HG03108 (cell line): ENCODE results near the gene IRX6.

Source experiments
- ATAC-seq: cut with Tn5 transposase; IDR thresholded peaks from one replicate; pipeline ENCODE4 v1.9.1; 2021; ENCODE audit warnings: moderate library complexity; ENCODE audit not compliant: unreplicated experiment

The IRX6 gene

DNA sequence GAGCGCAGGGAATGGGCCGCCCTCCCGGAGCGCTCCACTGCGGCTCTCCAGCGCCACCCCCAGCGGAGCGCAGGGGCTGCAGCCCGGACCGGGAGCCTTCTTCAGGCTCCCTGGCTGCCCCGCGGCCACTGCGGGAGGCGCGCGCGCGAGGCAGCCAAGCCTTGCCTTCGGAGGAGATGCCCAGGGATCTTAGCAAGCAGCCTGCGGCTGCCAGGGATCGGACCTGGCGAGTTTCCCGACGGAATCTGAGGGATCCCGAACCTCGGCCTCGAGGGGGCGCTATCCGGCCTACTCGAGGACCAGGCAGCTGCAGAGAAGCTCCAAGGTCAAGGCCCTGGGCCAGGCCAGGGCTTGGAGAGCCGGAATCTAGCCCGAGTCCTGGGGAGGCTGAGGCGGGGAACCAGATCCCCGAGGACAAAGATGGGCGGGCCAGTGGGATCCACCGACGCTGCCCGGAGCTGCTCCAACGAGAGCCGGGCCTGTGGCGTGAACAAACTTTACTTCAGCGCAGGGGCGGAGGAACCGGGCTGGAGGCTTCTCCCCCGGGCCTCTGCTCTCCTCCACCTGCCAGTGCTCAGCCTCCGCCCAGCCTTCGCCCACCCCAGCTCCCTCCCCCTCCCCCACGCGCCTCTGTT, at the start of gene IRX6:
Gene IRX6, plus strand, starts transcription at position 567 of the 635 bp plus-strand sequence. CDS start 889 bp downstream, outside the sequence.
- no peak for ATAC-seq

DNA sequence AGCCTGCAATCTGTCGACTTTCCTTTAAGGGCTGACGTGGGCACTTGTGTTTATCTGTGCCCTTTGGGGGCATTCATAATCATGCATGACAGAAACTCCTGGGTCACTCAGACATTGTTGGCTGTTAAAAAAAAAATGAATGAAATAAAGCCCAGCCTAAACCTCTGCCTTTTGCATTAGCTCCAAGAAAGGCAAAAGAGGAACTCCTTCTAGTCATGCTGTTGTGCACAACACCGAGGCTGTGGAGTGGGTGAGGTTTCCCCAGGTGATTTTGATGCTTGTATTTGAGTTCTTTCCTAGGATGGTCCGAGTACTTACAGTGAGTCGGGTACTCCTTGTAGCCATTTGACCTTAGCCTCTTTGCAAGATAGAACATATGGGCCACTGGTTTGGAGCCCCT, 49.6 kb upstream of the IRX6 start:
- no peak for ATAC-seq

DNA sequence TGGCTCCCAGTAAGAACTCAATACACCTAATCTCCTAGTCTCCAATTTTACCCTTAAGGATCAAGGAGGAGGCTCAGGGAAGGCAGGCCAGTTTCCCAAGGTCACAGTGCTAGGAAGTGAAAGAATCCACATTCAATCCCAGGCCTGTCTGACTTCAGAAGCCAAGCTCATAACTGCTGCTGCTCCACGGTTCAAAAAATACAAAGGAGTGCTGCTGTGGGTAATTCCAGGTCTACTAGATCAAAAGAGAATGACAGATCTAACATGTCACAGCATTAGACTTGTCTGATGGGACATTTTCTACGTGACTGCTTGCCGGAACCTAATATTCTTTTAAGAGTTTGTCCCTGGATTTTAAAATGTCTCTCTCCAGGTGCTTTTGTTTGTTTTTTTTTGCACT, 48.8 kb upstream of the IRX6 start:
- no peak for ATAC-seq

DNA sequence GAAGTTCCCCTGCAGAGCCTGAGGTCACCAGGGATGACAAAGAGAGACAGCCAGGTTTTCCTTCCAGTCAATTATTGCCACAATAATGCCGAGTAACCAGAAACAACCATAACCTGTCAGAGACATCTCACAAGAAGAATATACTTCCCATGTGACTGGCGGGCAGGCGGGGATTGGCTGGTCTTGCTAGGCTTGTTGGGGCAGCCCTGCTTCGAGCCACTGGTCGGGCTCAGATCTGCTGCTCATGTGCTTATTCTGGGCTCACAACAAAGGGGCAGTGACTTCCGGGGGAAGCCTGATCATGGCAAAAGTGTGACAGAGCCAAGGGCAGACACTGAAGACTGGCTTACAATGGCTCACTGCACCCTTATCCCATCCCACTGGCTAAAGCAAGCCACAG, 48.1 kb upstream of the IRX6 start:
- ATAC-seq: no peak

DNA sequence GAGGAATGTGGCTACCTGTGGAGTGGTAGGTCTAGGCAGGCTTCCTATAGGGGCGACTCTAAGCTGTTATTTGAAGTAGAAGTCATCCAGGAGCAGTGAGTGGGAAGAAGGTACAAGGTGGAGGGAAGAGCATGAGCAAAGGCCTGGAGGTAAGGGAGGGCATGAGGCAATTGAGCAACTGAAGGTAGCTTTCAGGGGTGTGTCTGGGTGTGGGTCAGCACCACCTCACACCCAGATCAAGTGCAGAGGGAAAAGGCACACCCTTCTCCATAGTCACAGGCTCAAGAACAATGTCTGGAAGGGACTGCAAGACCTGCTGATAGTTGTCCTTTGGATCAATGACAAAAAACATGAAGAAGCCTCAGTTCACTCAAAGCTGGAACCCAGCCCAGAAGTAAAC, 46.5 kb upstream of the IRX6 start:
- no peak for ATAC-seq

DNA sequence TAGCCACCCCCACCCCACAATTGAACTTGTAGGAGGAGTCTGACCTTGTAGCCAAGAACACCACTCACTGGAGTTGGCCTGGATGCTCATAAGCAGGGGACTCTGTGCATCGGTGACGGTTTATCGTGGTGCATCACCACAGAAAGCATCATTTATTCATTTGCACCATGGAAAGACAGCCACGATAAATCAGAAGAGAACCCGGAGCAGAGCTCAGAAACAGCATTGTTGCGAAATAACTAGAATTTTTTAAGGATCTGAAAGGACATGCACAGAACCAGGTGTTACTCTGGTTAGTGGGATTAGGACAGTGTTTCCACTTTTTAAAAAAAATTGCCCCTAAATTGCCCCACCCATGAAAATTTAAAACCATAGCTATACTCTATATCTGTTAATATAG, 44.4 kb upstream of the IRX6 start:
- ATAC-seq: no peak

DNA sequence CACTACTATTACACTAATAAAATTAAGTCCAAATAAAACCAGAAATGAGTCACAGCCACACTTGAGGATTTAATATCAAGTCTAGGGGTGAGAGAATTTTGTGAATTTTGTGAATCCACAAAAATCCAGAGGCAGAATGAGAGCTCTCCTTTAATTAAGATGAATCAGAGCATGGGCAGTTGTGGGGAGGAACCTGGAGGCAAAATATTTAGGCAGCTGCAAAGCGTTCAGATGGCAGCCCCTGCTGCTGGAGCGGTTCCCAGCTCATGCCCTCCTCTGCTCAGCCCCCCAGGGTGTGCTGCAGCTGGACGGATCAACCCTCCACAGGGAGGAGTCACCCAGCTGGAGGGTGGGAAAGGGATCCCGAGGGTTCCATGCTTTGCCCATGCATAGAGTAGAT, 43.4 kb upstream of the IRX6 start:
- no peak for ATAC-seq

DNA sequence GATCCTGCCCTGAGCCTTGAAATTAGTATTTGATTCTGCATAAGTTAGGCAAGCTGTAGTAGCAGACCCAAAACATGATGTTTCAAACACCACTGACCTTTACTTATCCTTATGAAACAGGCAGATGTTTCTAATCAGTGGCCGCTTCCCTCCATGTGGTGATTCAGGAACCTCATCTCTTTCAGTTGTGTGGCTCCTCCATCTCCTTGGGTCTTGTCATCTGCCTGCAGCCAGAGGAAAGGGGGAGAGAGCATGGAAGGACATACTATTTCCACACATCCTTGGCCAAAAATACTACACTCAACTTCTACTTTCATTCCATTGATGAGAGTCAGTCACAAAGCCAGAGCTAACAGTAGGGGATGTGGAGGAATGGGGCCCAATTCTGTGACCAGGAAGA, 41.6 kb upstream of the IRX6 start:
- no peak for ATAC-seq

DNA sequence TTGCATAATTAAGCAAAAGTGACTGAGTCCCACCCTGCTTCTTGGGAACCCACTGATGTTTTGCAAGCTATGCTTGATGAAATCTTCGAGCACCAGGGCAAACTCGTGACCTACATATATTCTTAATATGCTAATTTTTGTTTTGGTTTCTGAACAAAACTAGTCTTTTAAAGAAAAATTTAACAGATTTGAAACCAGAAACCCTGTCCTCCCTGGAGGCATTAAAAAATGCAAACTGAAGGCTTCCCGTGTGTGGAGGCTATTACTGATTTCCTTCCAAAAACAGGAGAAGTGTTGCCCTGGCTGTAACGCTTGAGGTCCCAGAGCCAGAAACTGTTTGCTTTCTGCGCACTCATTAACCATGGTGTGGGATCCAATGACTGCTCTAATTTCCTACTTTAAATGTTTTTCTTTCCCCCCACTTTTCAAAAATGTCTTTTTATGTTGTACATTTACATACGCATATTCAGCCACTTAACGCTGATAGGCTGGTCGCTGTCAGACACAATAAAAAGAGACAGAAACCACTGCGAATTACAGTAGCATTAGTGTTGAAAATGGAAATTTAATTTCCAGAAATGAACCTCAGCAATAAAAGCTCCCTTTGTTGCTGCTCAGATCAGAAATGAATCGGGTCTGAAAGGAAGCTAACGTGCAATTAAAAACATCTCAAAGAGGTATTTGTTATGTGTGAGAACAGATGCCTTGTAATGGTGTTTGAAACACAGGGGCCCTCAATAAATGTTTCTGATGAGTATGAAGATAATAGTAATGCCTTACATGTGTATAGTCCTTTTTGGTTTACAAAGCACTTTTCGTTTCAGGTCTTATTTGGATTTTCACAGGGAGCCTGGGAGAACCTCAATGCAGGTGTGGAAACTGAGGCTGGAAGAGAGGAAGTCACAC, 39.9 kb upstream of the IRX6 start:
- ATAC-seq: no peak

DNA sequence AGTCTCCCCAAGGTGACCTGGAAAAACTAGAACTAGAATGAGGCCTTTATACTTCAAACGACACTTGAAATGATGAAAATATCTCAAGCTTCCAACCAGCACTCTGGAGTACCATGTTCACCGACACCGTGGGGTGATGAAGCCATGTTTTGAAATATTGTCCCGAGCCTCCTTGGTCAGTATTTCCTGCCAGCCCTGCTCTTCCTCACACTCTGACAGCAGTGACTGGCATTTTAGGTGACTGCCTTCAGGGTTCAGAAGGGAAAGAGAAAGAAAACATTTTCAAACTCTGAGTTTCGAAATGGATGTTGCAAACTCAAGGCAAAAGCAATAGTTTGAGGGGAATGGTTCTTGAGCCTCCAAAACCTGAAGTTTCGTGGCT, 39.3 kb upstream of the IRX6 start:
- no peak for ATAC-seq

DNA sequence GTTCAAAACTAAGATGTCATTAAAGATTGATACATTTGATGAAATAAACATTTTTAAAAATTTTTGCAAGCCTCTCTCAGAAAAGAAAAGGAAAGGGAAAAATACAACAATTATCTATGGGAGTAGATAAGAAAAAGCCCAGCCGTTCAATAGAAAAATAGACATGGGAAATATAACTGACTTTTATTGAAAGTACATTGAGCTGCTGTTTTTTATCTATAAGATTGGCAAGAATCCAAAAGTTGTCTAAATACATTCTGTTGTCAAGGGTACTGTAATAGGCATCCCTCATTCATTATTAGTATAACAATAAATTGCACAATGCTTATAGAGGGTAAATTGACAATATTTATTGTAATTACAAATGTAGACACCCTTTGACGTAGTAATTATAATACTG, 38.4 kb upstream of the IRX6 start:
- ATAC-seq: no peak

DNA sequence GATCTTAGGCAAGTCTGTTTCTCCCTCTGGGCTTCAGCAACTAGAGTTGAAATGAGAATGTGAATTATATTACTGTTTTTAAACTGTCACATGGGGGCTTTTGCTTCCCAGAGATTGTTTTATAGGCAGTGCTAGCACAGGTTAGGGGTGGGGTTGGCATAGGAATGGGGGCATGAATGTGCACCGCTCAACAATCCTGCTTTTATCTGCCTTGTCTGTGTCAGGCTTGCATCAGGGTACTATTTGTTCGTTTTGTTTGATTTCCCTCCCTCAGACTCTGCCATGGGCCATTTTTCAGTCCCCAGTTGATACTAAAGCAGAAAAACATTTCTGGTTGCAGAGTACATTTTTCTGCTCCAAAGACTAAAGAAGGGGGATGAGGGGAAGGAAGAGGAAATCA, 34.6 kb upstream of the IRX6 start:
- no peak for ATAC-seq

DNA sequence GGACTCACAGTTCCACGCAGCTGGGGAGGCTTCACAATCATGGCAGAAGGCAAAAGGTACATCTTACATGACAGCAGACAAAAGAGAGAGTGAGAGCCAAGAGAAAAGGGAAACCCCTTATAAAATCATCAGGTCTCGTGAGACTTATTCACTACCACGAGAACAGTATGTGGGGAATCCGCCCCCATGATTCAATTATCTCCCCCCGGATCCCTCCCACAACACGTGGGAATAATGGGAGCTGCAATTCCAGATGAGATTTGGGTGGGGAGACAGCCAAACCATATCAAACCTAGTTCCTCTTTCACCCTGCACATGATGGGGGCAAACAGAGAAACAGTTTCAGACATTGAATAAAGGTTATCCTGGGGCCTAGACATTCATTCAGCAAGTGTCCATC, 32.2 kb upstream of the IRX6 start:
- ATAC-seq: no peak

DNA sequence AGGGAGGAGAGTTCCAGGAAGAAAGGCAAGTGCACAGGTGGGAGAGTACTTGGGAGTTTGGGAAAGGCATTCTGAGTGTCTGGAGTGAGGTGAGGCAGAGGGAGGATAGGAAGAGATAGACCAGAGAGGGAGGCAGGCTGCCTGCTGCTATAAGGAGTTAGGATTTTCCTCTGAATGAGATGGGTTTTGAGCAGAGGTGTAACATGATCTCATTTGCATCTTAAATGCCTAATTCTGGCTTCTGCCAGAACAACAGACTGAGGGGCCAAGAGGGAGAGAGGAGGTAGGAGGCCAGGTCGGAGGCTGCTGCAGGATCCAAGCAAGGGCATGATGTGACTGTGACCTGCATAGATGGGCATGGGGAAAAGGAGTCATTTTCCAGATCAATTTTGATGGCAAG, 31.5 kb upstream of the IRX6 start:
- ATAC-seq: no peak

DNA sequence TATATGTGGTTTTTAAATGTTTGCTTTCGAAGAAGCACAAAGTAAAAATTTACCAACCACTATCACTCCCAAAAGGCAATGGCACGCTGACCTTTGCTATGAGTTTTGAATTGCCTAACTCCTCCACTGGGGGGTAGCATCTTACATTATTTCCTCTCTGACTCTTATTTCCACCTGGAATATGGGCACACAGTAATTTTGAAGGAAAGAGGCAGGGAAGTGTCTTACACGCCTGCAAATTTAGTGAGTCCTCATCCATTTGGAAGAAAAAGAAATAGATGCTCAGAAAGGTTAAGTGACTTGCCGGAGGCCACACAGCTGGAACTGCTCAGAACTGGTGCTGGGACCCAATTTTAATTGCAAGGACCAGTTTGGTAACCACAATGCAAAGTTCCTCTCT, 29.9 kb upstream of the IRX6 start:
- no peak for ATAC-seq

DNA sequence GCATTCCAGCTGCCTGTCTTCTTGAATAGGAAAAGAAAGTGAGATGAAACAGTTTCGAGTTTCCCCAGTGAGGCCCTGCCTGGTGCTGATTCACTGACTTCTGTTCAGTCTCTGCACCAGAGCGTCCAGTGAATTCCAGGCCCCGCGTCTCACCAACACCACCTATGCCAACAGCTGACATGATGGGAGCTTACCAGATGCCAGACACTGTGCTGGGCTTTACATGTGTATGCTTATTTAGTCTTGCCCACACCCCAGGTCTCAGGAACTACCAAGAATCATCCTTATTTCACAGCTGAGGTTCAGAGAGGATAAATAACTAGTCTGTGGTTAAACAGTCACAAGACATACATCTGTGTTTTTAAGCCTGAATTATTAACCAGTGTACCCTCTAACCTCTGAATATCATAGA, 29.1 kb upstream of the IRX6 start:
- no peak for ATAC-seq

DNA sequence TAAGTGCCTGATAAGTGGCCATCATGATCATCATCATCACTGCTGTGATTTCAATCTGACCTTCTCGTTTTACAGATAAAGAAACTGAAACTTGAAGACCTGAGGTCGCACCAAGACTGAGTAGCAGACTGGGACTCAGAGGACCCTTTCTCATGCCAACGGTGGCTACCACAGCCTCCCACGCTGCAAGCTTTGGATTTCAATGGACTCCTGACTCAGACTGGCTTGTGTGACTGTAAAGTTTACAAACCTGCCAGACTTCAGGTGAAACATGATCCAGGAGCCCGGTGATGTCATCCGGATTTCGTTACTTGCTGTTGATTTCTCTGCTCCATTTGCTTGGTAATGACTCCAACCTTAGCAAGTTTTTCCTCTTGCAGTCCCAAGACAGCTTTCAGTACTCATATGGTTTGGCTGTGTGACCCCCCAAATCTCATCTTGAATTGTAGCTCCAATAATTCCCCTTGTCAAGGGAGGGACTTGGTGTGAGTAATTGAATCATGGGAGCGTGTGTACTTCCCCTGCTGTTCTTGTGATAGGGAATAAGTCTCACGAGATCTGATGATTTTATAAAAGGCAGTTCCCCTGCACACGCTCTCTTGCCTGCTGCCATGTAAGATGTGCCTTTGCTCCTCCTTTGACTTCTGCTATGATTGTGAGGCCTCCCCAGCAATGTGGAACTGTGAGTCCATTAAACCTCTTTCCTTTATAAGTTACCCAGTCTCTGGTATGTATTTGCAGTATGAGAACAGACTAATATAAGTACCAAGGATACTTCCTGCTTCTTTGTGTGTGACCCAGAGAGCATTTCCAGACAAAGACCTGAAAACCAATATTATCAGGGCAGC, 26.7 kb upstream of the IRX6 start:
- ATAC-seq: no peak

DNA sequence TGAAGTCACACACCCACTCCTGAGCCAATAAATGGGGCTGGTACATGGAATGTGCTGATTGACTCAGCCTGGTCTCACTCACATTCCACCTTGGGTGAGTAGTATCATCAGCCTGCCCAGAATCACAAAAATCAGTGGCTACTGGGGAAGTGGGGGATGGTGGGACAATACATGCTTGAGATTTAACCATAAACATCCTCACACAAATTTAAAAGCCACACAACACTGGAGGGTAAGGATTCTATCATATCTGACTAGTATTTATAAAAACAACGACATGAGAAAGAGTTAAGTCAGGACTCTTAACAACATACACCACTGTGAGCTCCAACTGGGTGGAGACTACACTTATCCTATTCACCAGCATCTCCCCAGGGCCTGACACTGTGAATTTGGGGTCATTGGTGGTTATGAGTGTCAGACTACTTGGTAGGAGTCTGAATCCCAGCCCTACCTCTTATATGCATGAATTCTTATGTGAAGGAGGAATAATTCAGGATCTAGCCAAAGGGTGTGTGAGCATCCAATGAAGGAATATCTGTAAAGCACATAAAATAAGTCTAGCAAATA, 26.0 kb upstream of the IRX6 start:
- ATAC-seq: no peak

DNA sequence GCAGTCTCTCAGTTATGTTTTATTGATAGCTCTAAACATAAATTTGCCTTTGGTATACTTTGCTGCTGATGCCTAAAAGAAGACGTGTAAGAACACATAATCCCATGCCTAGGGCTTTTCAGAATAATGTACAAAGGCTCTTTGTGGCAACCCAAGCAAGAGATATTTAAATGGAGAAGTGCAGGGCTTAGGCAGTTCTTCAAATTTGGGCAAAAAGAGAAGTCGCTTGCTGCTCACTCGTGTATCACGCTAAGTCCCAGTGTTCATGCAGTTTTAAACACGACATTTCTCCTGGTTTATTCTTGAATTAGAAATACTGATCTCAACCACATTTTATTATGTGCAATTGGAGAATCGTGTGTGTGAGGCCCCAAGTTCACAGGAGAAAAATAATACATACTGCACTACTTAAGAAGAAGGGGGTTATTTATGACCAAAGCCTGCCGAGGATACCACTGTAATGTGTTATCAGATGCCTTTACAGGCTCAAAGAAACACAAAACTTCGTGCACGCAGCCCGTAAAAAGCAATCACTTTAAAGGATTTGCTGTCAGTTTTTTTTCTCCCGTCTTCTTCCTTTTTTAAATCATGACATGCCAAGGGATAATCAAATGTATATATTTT, 22.5 kb upstream of the IRX6 start:
- no peak for ATAC-seq

DNA sequence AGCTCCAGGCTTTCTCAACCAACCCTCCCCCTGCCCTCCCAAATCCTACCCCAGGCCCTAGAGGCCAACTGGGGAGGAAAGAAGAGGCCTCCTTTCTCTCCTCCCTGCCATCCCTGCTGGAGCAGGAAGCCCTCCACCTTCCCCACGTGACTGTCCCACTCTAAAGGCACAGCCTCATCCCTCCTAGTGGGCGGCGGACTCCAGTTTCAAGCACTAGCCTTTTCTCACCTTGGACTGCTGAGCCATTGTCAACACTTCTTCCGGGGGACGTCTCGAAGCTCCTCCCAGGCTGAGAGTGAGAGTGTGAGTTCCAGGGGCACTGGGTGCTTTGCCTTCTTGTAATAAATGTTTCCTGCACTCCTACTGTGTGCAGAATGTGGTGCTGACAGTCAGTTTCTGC, 21.4 kb upstream of the IRX6 start:
- no peak for ATAC-seq

DNA sequence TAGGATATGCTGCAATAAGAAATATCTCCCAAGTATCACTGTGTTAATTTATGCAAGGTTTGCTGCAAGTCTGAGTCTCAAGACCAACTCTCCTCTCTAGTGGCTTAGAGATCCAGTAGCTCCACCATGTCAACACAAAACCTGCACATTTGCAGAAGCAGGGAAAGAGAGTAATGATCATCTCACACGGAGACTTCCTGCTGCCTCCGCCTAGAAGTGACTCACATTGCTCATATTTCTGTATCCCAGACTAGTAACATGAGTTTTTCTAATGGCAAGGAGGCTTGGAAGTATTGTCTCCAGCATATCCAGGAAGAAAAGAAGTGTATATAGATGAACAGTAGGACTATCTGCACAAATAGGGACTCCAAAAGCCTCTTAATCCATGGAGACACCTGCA, 15.0 kb upstream of the IRX6 start:
- ATAC-seq: no peak
